AG20443 (cell line): Measurements from ENCODE around the gene PPIP5K2.

Experiments
- DNase-seq: peaks from one replicate; pipeline ENCODE4 v3.0.0; 2012; ENCODE audit warnings: low spot score, mixed read lengths

PPIP5K2 gene

GRCh38 chr5:103245761-103246160 lies 125.7 kb downstream of the PPIP5K2 start:
- no peak for DNase-seq

DNA sequence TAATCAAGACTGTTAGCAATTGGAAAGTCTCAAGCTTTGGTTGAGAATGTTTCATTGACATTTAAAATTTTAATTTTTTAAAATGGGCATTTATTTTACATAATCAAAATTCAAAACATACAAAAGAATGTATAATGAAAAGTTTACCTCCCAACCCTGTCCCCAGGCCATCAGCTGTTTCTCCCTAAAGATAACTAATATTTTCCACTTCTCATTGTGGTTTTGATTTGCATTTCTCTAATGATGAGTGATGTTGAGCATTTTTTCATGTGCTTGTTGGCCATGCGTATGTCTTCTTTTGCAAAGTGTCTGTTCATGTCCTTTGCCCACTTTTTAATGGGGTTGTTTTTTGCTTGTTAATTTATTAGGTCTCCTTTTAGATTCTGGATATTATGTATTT lies 127.0 kb downstream of the PPIP5K2 start:
- DNase-seq: no peak

GRCh38 chr5:103249068-103249467 lies 129.0 kb downstream of the PPIP5K2 start:
- DNase-seq: no peak

- DNase-seq: no peak
These were observed 134.8 kb downstream of the PPIP5K2 start for GRCh38 chr5:103254921-103255320.

GRCh38 chr5:103255691-103256090 lies 135.6 kb downstream of the PPIP5K2 start:
- no peak for DNase-seq

GRCh38 chr5:103256178-103256577 lies 136.1 kb downstream of the PPIP5K2 start:
- DNase-seq: no peak

- peak; percentile 98 for DNase-seq
These were observed 138.4 kb downstream of the PPIP5K2 start, which contains the start of gene MACIR for GRCh38 chr5:103258368-103258956. TSS of gene MACIR (plus strand) at chr5:103258763. CDS start at chr5:103275920, 17,157 bp downstream.

- peak; percentile 52 for DNase-seq
These were observed 139.0 kb downstream of the PPIP5K2 start for GRCh38 chr5:103258957-103259704.

GRCh38 chr5:103259705-103260355 lies 139.7 kb downstream of the PPIP5K2 start:
- DNase-seq: peak; percentile 37

DNA sequence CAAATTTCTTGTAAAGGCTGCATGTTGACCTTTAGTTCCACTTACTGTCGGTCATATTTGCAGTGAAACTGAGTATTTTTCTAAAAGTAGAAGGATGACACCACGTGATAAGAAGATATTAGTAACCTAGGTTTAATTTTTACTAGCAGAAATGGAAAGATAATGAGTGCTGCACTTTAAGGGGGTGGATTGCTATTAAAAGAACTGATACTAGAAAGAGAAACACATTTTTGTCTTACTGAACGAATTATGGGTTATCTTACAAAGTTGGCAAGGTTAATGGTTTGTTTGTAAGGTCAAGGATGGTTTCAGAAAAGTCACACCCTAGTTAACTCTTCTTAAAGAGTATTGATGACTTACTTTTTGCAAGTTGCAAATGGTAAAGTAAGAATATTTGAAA lies 140.8 kb downstream of the PPIP5K2 start:
- DNase-seq: no peak
